ENCODE measurements around the gene CCDC194.

DNA sequence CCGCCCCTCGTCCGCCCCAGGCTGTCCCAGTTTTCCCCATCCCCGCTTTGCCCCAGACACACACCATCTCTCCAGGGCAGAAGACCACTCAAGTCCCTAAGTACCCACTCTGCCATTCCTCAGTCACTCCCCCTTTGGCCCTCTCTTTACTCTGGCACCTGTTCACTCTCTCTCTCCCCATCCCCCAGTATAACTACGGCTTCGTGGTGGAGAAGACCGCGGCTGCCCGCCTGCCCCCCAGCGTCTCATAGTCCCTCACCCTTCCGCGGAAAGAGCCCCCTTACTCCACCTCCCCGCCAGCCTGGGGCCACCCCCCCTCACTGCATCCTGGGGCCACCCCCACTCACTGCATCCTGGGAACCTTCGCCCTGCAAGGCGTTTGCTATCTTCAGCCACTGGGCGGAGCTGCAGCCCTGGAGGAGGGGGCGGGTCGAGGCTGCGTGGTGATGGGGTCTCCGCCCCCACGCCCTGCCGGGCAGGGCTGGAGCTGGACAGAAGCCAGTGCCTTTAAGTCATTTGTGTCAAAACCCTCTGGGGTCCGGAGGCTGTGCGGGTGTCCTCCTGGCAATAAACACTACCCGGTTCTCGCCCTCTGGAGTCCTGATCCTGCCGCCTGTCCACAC, 30.9 kb upstream of the CCDC194 start:
- TF ChIP-seq CTCF (conservative IDR thresholded peaks at IDR 0.05; ENCODE audit: low read depth, low read length) (peak; percentile 66), EZH2 (IDR thresholded peaks at IDR 0.05; ENCODE audit: borderline replicate concordance, low read depth, low read length, poor library complexity, severe bottlenecking) (no peak)
